ENCODE results near the gene MAD2L1BP.

MAD2L1BP gene

DNA sequence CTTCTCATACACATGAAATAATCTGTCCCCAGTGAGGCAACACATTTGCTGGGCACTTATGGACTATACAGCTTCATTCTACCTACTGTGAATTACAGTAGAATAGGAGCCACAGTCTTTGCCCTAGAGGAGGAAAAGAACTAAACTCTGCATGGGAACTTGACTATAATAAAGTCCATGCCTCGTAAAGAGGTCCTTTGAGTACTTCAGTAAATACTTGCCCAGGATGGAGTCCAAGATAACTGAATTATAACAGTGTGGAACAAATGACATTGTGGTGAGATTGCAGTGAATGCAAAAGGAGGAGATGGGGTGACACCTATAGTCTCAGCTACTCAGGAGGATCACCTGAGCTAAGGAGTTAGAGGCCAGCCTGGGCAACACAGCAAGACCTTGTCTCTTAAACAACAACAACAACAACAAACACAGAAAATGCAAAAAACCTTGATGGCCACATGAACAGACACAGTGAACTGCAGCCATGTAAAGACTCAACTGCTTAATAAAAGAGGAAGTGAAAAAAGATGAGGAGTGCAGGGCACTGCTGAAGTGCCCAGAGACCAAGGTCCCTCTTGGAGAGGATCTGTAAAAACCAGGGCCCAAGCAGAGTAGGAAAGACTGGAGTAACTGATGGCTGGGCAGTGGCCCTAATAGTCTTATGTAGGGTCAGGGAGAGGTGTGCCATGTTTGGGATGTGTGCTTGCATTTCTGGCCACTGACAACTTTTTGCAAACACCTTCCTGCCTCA lies 48.2 kb downstream of the MAD2L1BP start:
- DNase-seq (ENCODE audit: low read depth, low spot score): no peak

DNA sequence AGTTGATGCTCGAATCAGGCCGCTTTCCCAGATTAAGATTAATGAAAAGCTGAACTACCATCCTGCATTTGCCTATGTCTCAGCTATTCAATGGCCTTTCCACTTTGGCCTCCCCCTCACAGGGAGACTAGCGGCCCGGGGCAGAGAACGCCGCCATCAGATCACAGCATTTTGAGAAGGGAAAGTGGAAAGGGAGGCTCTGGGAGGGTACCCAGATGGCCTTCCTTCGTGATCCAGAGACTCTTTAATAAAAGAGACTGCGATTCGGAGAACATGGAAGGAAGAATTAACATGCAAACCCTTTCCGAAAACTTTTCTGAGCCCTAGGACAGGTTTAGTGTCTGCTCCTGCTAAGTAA lies 51.4 kb downstream of the MAD2L1BP start:
- no peak for DNase-seq (ENCODE audit: low read depth, low spot score)

DNA sequence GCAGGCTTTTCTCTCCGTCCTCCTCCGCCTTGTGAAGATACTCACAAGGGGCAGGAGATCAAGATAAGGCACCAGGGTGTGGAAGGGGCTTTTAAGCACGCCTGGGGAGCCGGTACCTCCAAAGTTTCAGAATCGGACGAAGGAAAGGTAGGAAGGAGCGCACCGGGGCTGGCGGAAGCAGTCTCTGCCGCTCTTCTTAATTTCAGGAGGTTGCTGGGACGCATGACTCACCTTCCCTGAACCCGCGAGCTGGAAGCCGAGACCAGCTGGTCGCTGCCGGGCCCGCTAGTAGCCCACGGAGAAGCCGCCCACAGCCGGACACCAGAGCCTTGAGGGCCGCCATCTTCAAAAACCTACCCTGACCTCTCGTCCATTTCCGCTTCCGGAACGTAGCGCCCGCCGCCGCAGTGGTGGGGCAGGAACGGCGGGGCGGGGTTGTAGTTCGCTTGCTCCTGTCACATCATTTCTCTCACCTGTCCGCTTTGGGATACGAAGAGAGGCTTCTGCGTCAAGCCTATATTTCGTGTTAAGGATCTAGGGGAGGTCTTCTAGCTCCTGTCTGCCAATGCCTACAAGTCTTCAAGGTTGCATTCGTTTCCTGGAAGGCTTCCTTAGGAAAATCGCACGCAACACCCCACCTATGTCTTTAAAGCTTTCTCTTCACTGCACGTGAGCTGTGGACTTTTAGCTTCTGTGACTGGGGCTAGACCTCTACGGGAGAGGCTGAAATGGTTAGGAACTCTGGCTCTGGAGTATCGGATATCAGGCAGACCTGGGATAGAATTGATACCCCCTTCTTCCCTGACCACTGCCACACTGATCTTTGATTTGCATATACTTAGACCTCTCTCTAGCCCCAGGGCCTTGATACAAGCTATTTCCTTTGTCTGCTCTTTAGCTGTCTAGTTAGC lies 52.1 kb downstream of the MAD2L1BP start, which contains the start of gene MRPS18A:
MRPS18A (minus strand) TSS at position 355 of the 911 bp plus-strand sequence; CDS start at position 343, 12 bp downstream.
- peak; percentile 66 for DNase-seq (ENCODE audit: low read depth, low spot score)

DNA sequence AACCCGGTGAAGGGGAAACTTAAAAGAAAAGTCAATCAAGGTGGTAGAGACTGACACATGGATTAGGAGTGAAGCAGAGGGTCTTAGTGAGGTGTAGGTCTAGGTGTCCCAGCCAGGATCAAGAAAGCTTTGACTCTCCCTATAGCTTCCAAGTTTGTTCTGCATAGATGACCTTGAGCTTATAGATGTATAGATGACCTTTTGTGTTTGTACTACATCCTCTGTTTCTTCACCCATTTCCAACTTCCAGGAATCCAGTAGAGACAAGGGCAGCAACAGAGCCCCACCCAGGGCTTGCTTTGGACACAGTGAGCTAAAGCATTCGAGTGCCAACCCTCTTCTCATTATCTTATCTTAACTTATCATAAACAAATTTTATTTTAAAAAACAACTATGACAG lies 53.8 kb downstream of the MAD2L1BP start:
- DNase-seq (ENCODE audit: low read depth, low spot score): no peak

All from activated CD4-positive, CD25-positive, alpha-beta regulatory T cell treated with anti-CD3 and anti-CD28 coated beads, Interleukin-2, amount 50 U/mL, for 16 hours (primary cell).